NCI-H748 (cell line): Measurements from ENCODE around the gene TMEM63A.
A peak's percentile ranks its signal among the peaks of the same experiment; 100 is the strongest.

Source experiments
- DNase-seq: peaks from one replicate; lab custom pipeline; 2025; ENCODE audit not compliant: unreplicated experiment; lab: John Stamatoyannopoulos, UW

Gene TMEM63A

DNA sequence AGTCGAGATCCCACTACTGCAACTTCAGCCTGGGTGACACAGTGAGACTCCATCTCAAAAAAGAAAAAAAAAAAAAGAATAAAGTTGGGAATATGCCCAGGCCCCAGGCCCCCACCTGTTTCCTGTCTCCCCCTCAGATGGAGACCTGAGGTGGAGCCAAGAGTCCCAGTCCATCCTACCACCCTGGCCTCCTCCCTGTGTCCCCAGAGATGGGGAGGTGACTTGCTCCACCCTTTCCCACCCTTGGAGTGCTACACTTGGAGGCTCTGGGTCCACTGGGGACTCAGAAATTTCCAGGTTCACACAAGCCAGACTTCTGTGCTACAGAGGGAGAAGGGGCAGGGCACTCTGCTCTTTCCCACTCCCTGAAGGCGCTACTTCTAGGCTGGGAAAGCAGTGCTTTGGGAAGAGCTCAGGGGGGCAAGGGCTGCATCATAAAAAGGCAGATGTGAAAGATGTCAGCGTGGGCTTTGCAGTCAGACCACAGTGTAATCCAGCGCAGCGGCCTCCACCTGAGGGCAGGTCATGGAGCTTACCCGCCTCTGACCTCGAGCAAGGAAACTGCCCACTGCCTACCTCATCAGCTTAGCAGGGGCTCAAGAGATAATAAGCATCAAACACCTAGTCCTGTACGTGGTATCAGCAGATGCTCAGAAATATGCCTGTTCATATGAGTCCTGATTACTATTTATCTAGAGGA is 13.4 kb downstream of the TMEM63A start:
- peak; percentile 91 for DNase-seq

DNA sequence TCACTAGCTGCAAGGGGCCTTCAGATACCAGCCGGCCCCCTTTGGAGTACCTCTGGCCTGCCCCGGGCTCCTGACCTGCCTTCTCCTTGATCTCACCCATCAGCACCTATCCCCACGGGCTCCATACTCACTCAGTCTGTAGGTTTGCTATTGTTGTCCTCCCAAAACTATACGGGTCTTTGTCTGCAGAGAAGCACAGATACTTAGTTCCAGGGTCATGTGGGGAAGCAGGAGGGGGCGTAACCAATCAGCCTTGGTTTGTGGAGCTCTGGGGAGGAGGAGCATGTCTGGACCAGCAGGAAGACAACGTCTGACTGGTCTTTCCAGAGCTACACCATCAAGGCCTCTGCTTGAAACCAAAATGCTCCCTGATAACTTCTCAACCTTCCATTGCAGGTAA is 15.2 kb downstream of the TMEM63A start:
- no peak for DNase-seq

DNA sequence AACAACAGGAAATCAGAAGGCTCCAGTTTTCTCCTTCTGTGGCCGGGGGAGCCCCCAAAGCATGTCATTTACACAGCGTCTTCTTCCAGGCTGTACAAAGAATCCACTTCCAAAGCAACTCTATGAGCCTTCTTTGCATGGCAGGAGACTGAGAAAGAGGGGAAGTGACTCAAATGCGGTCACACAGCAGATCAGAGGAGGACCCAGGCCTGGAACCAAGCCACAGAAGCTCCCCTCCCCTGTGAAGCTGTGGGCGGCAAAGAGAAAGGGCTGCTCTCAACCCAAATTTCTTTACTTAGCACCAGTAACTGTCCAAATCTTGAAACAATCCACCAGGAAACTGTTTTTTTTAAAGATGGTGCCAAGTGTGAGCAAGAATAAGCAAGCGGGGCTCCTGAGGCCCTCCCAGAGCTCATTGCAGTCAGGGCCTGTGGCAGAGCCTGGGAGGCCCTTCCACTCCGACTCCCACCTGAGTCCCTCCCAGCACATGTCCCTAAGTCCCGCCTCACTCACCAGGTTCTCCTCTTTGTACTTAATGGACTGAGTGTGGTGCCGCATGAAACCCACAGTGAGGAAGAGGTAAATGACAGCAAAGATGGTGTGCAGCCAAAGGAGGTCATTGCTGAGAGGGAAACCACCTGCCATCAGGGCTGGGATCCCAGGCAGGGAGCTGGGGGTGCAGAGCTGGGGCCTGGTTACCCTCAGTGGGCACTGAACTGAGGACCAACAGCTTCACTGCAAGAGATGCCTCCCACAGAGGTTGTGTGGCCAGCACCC is 15.9 kb downstream of the TMEM63A start:
- no peak for DNase-seq

DNA sequence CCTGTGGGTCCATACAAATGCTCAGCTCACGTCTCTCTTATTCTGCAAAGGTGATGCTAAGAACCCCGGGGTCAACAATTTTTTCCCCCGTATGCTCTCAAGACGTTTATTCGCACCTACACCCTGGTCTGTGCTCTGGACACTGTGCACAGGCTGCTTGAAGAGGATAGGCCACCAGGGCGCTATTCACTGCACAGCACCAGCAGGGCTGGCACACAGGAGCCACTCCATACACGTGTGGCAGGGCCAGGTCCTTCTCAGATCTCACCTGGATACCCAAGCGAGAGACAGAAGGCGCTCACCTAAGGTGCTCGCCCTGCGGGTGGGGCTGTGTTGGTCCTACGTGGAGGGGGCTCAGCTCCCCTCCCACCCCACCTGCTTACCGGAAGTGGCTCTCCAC is 16.7 kb downstream of the TMEM63A start:
- DNase-seq, result no peak

DNA sequence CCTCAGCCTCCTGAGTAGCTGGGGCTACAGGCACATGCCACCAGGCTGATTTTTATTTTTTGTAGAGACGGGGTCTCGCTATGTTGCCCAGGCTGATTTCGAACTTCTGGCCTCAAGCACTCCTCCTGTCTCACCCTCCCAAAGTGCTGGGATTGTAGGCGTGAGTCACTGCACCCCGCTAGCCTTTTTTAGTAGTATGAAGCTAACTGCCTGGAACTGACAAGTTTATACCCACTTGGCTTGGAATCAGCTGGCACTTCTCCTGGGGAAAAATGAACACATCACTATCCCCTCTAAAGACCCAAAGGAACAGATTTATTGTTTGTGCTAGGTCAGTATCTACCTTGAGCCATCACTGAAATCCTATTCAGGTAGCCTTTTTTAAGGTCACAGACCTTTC is 19.0 kb downstream of the TMEM63A start:
- DNase-seq, result no peak

DNA sequence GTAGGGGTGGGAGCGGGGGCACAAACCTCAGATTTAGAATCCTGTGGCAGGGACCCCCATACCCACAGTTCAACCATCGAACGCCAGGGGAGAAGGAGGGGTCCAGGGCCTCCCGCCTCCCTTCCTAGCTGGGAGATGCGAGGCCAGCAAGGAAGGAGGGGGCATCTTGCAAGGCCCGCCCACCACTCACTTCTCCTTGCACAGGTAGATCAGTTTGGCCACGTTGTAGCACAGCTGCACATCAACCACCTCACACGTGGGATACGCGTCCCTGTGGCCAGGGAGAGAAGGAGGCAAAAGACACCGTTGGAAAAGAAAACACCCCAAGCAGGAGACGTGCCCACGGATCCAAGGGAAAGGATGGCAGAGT is 19.6 kb downstream of the TMEM63A start:
- no peak for DNase-seq

DNA sequence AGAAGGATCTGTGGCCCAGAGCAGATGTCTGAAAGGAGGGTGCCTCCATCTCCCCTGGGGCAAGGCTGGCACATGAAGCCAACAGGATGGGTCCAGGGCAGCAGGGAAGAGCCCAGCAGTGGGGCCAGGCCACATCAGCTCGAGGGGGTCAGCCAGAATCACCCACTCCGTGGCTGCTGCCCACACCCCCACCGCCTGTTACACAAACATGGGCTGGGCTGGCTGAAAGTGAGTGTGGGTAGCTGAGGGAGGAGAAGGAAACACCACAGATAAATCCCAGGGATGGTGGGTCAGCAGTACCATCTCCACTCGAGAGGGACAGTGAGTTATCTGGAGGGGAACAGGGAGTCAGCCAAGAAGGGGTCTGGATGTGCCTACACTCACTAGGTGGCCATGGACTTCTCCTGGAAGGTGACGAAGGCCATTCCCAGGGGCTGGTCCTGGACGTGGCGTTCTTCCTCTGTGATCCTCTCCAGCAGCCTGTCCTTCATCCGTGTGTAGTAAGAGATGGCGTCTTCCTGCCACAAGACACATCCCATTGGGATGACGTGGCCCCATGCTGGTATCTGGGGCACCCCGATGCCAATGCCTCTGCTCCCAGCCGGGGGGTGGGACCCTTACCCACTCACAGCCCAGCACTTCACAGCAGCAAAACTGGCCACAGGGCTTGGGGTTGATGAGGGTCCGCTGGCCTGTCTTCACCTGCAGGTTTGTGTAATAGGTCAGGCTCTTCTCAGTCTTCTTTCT is 20.2 kb downstream of the TMEM63A start:
- no peak for DNase-seq

DNA sequence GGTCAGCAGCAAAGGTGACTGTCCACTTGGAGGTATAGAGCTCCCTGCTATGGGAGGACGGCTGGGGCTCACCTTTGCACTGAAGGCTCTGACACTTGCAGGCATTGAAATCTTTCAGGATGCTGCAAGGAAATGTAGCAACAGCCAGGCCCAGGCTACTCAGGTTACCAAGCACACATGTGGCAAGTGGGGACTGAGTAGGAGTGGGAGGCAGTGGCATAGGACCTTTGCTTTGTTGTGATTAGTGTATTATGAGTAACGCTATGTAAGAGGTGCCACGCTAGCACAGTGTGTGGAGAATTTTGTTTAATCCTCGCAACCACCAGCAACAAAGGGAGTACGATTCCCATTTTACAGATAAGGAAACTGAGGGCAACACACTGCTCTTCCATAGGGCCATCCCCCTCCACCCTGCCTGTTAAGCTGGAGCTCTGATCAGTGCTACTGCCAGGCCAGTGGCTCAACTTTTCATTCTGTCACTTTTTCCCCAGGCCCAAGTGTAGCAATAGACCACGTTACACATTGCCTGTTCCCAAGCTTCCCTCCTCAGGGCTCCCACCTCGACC is 21.2 kb downstream of the TMEM63A start:
- no peak for DNase-seq

DNA sequence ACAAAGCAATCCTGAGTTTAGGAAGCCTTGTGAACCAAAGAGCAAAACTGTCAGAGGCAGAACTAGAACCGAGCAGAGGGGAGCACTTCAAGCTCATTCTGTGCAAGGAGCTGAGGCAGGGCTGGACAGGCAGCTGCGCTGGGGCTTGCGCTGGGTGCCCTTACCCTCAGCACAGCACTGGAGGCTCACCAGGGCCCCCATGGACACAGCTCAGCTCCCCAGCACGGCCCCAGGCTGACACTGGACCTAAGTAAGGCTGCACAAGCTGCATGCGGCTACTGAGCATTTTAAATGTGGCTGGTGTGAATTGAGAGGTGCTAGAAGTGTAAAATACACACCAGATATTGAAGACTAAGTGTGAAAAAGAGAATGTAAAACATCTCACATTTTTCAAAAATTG is 22.1 kb downstream of the TMEM63A start:
- no peak for DNase-seq

DNA sequence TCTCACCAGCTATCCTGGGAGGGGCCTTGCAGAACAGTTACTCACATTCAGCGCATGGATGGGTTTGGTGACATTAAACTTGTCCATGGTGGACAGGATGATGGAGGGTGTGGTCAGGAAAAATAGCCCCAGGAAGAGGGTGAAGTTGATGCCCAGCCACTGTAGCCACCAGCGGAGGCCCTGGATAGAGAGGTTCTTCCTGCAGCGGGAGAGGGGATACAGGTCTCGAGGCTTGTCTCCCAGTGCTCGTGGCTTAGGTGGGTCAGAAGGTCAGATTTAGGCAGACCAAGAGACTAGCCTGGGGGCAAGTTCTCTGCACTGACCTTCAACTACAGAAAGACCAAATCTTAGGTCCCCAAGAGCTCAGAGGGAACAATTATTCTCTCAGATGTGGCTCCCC is 23.0 kb downstream of the TMEM63A start:
- DNase-seq, result no peak

DNA sequence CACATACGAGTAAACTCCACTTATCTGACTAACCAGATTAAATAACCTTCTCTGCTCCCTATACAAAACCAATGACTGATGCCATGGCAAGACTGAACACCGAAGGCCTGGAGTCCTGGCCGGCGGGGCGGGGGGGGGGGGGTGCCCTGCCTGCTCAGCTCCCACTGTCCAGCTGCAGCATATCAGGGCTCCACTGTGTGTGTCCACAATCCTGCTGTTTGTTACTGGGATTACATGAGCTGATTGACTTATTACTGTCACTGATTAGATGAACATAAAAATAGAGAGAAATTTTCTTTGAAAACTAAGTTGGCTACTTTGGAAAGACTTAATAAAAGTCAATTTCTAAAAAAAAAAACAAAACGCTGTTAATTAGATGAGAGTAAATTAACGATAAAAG is 24.9 kb downstream of the TMEM63A start:
- DNase-seq, result no peak

DNA sequence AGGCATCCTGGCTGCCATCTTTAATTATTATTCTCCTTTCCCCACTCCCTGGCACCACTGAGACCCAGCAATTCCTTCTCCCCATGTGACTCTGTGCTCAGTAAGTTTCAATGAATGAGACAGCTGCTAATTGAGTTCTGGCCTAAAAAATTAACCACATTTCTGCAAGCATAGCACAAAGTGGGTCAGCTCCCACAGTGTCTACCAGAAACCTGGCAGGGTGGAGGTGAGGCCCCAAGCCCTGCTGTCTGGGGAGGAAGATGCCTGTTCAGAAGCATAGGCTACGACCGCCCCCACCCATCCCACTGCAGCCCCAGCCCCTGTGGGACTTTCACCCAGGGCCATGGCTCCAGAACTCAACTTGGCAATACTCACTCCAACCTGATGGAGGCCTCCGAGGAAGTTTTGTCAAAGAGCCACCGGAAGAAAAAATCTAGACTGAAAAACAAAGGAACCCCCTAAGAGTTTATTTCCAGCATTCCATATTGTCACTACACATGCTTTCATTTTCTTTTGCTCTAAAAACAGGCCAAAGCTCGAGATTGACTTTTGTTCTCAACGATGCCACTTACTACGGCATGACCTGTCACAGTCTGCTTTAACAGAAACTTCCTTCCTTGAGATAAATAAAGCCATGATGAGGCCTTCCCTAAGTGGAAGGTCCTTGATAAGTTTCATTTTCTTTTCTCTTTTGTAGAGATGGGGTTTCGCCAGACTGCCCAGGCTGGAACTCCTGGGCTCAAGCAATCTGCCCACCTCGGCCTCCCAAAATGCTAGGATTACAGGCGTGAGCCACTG is 26.5 kb downstream of the TMEM63A start:
- no peak for DNase-seq

DNA sequence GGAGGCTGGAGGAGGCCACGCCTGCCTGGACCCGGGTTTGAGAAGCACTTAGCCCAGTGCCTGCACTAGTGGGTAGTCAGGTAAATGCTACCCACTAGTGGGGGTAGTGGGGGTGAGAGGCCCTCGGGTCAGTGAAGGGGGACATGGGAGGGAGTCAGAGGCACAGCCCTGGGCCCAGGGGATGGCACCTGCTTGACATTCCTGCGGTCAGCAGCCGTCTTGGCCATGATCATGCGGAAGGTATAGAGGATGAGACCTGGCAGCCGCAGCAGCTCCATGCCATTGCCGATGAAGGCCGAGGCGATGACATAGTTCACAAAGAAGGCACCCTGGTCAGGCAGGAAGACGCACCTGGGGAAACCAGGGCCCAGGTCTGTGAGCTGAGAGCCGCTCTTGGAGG is 28.7 kb downstream of the TMEM63A start:
- no peak for DNase-seq

DNA sequence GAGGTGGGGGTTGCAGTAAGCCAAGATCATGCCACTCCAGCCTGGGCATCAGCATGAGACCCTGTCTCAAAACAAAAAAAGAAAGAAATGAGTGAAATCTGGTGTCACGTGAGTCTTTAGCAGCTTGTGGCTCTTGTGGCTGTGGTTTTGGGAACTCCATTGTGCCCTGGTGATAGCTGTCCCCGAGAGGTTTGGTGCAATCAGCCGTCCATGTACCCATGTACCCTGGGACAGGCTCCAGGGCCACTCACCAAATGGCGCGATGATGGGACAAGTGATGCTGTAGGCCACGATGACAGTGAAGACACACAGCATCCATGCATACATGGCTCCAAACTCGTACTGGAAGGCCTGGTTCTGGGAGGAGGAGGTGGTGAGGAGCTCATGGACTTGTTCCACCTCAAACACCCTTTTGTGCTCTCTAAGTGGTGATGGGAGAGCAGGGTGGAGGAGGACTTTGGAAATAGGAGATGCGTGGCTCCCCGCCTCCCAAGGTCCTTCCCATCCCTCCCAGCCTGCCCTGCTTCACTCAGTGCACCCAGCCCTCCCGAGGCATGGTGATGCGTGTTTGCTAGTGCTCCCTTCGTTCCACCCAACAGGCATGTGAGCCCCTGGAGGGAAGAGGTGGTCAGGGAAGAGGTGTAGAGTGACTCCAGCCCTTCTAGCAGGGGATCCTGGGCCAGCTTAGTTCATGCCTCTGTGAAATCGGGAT is 29.6 kb downstream of the TMEM63A start:
- no peak for DNase-seq

DNA sequence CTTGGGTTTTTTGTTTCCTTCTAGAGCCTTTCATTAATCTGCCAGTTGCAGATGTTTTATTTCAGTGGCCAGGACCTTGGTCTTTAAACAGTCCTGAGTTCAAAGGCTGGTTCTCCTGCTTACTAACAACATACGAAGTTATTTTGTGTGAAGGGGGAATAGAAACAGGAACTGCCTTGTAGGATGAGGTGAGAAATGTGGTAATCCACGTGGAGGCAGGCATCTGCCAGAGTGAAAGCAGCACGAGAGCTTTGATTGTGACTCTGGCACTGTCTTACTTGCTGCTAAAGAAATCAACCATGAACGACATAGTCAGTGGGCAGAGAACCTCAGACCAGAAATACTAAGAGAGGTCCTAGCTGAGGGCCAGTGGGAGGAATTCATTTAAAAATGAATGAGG is 30.4 kb downstream of the TMEM63A start:
- no peak for DNase-seq

DNA sequence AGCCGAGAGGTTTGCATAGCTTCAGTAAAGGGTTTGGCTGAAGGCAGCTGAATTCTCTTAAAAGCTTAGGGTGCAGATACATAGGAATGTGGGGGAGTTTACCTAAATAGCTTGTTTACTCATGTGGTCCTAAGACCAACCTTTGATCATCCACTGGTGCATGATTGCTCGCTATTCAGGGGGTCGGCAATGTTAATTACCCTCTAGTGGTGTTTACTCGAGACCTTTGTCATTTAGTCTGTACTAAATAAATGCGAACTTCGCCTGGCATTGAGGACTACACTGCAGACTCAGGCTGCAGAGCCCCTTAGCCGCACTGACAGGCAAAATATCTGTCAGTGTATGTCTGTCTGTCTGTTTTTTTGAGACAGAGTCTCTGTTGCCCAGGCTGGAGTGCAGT is 31.8 kb downstream of the TMEM63A start:
- DNase-seq, result no peak

DNA sequence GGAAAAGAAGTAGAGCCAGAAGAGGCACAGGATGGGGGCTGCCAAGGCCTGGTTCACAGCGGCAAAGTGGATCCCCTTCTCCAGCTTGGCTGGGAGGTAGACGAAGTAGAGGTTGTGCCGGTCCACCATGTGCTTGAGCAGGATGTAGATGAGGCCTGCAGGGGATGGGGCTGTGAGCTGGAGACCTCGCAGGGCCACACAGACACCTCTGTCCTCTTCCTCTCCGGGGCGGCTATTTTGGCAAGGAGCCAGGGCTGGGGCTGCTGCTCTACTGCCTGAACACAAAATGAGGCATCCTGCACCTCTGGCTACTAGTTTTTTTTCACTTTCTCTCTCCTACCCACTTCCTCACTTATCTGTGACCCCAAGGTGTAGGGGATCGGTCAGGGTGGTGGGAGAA is 32.3 kb downstream of the TMEM63A start:
- peak; percentile 2 for DNase-seq

DNA sequence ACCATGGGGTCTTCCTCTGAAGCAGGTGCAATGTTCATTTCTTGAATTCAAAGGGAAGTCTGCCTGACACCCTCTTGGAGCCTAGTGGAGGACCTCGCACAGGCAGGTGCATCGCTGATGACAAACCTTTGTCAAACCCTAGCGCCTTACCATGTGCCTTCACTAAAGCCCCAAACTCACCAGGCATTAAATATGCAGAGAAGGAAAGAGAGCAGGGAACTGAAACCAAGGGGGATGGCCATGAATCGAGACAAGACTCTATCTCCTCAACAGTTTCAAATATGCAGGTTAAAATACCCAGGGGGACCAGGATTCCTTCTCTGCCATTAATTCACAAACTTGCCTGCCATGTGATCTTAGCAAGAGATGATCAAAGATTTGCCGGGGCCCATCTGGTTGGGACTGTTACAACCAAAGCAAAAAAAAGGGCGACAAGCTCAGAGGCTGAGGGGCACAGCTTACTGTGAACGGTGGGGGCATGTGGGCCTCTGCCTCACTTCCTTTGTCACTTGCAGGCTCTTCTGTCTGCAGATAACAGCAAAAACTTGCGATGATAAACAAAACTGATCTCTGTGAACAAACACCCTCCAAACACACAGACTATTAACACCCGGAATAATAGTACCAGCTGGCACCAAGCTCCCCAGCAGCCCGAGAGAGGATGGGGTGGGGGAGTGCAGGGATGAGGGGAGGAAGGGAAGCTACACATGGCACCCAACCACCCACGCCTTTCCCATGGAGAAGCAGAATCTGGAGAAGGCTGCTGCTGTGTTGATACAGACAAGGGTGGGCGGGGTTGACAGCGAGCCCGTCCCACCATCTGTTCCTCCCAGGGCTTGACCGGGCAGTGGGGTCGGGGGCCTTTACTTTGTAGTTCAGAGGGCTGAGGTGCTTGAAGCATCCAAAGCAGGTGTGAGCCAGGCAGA is 33.9 kb downstream of the TMEM63A start:
- peak; percentile 63 for DNase-seq

DNA sequence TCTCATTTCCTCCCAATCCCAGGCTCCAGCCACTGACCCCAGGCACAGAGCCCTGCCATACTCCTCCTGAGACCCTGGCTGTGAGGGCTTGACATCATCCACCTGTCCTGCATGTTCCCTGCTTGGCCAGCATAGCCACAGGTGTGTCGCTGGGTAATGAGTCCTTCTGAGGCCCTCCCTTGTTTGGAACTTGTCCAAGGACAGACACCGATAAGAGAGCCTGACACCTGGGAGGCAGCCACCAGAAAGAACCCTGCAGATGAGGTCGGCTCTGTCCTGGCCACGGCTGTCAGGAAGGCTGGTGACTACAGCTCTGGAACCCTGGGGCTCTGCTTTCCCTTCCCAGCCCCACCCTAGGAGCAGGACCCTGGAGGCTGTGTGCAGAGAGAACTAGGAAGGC is 34.6 kb downstream of the TMEM63A start:
- DNase-seq, result peak; percentile 85
